ENCODE data around the gene WWP2.

WWP2 gene

DNA sequence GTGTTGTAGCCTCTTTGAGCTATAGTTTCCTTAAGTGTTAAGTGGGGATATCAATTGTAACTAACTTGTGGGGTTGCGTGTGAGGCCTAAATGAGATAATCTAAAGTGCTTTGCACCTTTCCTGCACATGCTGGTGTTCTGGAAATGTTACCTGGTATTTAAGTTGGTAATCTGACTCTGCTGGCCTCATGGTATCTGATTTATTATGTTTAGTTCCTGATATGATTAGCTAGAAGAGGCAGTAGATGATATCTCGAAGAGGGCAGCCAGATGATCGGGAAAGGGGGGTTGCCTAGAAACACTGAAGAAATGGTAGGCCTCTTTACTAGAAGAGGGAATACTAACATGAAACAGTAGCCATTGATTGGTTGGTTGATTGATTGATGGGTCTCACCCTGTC is 123.6 kb downstream of the WWP2 start:
- TF ChIP-seq, protein P1, sequence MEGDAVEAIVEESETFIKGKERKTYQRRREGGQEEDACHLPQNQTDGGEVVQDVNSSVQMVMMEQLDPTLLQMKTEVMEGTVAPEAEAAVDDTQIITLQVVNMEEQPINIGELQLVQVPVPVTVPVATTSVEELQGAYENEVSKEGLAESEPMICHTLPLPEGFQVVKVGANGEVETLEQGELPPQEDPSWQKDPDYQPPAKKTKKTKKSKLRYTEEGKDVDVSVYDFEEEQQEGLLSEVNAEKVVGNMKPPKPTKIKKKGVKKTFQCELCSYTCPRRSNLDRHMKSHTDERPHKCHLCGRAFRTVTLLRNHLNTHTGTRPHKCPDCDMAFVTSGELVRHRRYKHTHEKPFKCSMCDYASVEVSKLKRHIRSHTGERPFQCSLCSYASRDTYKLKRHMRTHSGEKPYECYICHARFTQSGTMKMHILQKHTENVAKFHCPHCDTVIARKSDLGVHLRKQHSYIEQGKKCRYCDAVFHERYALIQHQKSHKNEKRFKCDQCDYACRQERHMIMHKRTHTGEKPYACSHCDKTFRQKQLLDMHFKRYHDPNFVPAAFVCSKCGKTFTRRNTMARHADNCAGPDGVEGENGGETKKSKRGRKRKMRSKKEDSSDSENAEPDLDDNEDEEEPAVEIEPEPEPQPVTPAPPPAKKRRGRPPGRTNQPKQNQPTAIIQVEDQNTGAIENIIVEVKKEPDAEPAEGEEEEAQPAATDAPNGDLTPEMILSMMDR (conservative IDR thresholded peaks at IDR 0.05; ENCODE audit: low read depth, low read length): no peak
- no peak overlapping the region for H3K4me3 ChIP-seq (ENCODE audit: low read length)
- DNase-seq (ENCODE audit: low read depth): no peak

DNA sequence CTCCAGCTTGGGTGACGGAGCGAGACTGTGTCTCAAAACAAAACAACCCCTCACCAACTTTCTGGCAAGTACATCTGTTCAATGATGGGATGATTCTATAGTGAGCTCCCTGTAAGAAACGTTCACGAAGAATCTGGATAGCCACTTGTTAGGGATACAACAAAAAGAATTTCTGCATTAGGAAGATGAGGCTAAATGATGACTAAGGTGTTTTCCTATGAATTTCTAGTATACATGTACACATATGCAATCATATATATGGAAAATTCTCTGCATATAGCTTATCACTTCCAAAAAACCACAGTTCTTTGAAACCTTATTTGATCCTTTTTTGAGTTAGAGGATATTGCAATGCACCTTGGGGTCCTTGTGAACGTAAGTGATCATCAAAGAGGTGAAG is 124.6 kb downstream of the WWP2 start:
- H3K4me3 ChIP-seq (ENCODE audit: low read length): no peak overlapping the region
- TF ChIP-seq, protein P1 (conservative IDR thresholded peaks at IDR 0.05; ENCODE audit: low read depth, low read length): no peak
- no peak for DNase-seq (ENCODE audit: low read depth)

- H3K4me3 ChIP-seq (ENCODE audit: low read length): no peak overlapping the region
- TF ChIP-seq, protein P1 (conservative IDR thresholded peaks at IDR 0.05; ENCODE audit: low read depth, low read length): no peak
- DNase-seq (ENCODE audit: low read depth): no peak
Observed at GRCh38 chr16:69888005-69888590, 126.0 kb downstream of the WWP2 start.

DNA sequence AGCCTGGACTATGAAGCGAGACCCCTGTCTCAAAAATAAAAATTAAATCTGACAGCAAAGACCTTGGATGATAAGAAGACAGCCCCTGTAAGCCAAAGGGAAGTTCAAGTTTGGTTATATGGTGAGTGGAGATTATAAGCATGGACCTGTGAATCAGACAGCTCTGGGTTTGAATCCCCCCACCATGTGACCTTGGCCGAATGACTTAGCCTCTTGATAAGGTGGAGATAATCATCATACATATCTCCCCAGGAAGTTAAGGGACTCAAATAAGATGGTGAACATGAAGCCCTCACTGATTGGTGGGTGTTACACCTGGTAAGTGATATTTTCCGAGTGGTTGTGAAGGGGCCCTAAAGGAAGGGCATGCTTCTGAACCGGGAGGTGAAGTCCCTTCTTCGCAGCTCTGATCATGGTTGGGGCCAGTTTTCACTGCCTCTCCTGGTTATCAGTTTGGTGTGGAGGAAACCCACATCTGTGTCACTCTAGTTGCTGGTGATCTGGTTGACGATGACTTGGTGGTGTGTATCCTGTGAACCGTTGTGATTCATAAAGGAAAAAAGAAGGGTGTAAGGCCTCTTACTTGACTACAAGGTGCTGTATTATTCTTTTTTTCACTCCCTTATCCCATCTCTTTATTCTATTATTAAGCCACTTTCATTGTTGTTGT is 127.3 kb downstream of the WWP2 start:
- no peak for DNase-seq (ENCODE audit: low read depth)
- TF ChIP-seq, protein P1 (conservative IDR thresholded peaks at IDR 0.05; ENCODE audit: low read depth, low read length): no peak
- no peak overlapping the region for H3K4me3 ChIP-seq (ENCODE audit: low read length)

DNA sequence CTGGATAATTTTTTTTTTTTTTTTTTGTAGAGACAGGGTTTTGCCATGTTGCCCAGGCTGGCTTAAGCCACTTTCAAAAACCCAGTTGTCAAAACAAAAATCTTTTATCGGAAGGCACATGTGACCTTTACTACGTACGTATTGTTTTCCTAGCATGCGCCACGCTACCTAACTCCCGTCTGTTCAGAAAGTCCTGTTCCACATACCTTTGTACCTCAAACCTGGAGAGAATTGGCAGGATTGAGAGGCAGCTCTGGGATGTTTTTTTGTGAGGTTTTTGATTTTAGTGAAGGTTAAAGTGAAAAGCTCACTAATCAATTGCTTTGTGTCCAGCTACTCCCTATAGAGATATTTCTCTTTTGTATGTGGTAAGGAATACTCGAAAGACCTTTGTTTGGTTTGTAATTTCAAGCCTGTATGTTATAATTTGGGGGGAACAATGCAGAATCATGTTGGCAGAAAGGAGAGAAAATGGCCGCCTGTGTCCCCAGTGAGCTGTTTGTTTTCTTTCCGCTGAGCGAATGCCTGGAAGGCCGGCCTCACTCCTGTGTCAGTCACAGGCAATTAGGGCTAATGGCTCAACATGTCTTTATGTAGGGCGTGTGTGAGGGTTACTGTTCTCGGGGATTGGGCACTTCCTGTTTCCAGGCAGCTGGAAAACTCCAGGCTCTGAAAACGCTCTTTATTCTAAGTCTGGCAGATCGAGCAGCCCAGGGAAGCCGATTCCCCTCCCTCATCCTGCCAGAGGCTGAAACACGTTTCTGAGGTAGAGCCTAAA is 128.2 kb downstream of the WWP2 start:
- TF ChIP-seq, protein P1 (conservative IDR thresholded peaks at IDR 0.05; ENCODE audit: low read depth, low read length): no peak
- H3K4me3 ChIP-seq (ENCODE audit: low read length): no peak overlapping the region
- peak; percentile 73 for DNase-seq (ENCODE audit: low read depth)

DNA sequence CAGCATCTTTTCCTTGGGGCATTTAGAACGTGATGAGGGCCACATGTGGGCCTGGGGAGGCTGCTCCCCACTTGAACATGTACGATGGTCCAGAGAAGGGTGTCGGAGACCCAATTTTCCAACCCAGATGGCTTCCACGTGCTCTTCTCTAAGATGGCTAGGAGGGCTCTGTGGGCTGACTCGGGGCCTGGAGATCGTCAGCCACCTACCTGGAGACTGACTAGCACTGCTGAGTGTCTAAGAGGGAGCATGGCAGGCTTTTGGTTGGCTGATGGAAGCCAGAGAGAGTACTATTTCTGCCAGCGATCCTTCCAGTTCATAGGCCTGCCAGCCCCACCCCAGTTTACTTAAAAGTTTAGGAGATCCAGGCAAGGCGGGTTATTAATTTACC is 128.8 kb downstream of the WWP2 start:
- TF ChIP-seq, protein P1 (conservative IDR thresholded peaks at IDR 0.05; ENCODE audit: low read depth, low read length): no peak

More for the DNA sequence above, 128.8 kb downstream of the WWP2 start:
- no peak for DNase-seq (ENCODE audit: low read depth)
- H3K4me3 ChIP-seq (ENCODE audit: low read length): no peak overlapping the region

Measured in retinal pigment epithelial cell (primary cell).